HEK293 (cell line): ENCODE data around the gene NAV2.

ENCODE experiments used
- CTCF ChIA-PET: fragments of 350-600 bp; formaldehyde crosslinking; extraction: SDS; loops from one replicate; lab custom pipeline; 2021; ENCODE audit warnings: antibody characterized with exemption; lab: Yijun Ruan, JAX
- POLR2A ChIA-PET: fragments of 300-600 bp; formaldehyde crosslinking; extraction: SDS; loops from one replicate; lab custom pipeline; 2020; ENCODE audit warnings: antibody characterized with exemption, inconsistent platforms; lab: Yijun Ruan, JAX
- H3K27ac ChIP-seq: fragments of 200-500 bp; sonication (Bioruptor generic); 2 replicates; pipeline ENCODE4 v1.5.1; 2014; ENCODE audit warnings: low read depth, low read length, control low read depth, inconsistent platforms; ENCODE audit errors: extremely low read depth
- H3K36me3 ChIP-seq, 2 experiments: fragments of 200-500 bp in 1 of 2; sonication (Bioruptor generic) in 1 of 2; 1 replicate in 1 of 2; 2 replicates in 1 of 2; pipeline ENCODE4 v1.5.1; 2014 to 2017; ENCODE audit warnings: inconsistent platforms in 2 of 2, low read length in 2 of 2; ENCODE audit not compliant: control insufficient read depth in 2 of 2, insufficient read depth in 1 of 2
- H3K4me1 ChIP-seq: fragments of 200-500 bp; sonication (Bioruptor generic); 2 replicates; pipeline ENCODE4 v1.5.1; 2014; ENCODE audit warnings: mild to moderate bottlenecking, low read length, inconsistent platforms; ENCODE audit not compliant: control insufficient read depth, insufficient read depth
- H3K4me3 ChIP-seq: 2 replicates; pipeline ENCODE4 v1.5.1; 2011; ENCODE audit warnings: low read depth, mild to moderate bottlenecking, control low read depth, low read length, moderate library complexity
- H3K9me3 ChIP-seq: fragments of 200-500 bp; sonication (Bioruptor generic); 2 replicates; pipeline ENCODE4 v1.5.1; 2014; ENCODE audit warnings: low read depth, low read length, inconsistent platforms; ENCODE audit not compliant: control insufficient read depth, insufficient read depth
- GFI1B ChIP-seq: fragments of 450-650 bp; formaldehyde crosslinking; IDR thresholded peaks from 2 replicates; pipeline ENCODE4 v1.5.1; 2016; ENCODE audit warnings: missing biosample characterization, missing genetic modification characterization
- GLI2 ChIP-seq: fragments of 450-650 bp; formaldehyde crosslinking; IDR thresholded peaks from 2 replicates; pipeline ENCODE4; 2017; ENCODE audit warnings: missing biosample characterization, missing genetic modification characterization, low read depth, borderline replicate concordance
- KLF16 ChIP-seq: fragments of 450-650 bp; formaldehyde crosslinking; IDR thresholded peaks from 2 replicates; pipeline ENCODE4 v1.5.1; 2017; ENCODE audit warnings: missing biosample characterization, missing genetic modification characterization
- MZF1 ChIP-seq: fragments of 450-650 bp; formaldehyde crosslinking; IDR thresholded peaks from 2 replicates; pipeline ENCODE4 v1.5.1; 2017; ENCODE audit warnings: missing biosample characterization, missing genetic modification characterization, borderline replicate concordance
- PRDM1 ChIP-seq: fragments of 450-650 bp; formaldehyde crosslinking; IDR thresholded peaks from 2 replicates; pipeline ENCODE4; 2016; ENCODE audit warnings: missing biosample characterization, missing genetic modification characterization
- SP2 ChIP-seq: fragments of 450-650 bp; formaldehyde crosslinking; IDR thresholded peaks from 2 replicates; pipeline ENCODE4 v1.5.1; 2016; ENCODE audit warnings: missing biosample characterization, missing genetic modification characterization
- TRIM28 ChIP-seq: IDR thresholded peaks from 2 replicates; pipeline ENCODE4 v1.6.1; 2011; ENCODE audit warnings: low read length, control low read depth, borderline replicate concordance
- ZNF121 ChIP-seq: fragments of 450-650 bp; formaldehyde crosslinking; IDR thresholded peaks from 2 replicates; pipeline ENCODE4 v1.5.1; 2016; ENCODE audit warnings: missing biosample characterization, missing genetic modification characterization
- ZNF155 ChIP-seq: fragments of 450-650 bp; formaldehyde crosslinking; IDR thresholded peaks from 2 replicates; pipeline ENCODE4 v1.5.1; 2016; ENCODE audit warnings: missing biosample characterization, missing genetic modification characterization
- ZNF157 ChIP-seq: fragments of 450-650 bp; formaldehyde crosslinking; IDR thresholded peaks from 2 replicates; pipeline ENCODE4 v1.5.1; 2016; ENCODE audit warnings: missing biosample characterization, missing genetic modification characterization
- ZNF2 ChIP-seq: fragments of 450-650 bp; formaldehyde crosslinking; IDR thresholded peaks from 2 replicates; pipeline ENCODE4 v1.5.1; 2016; ENCODE audit warnings: missing biosample characterization, missing genetic modification characterization
- ZNF280C ChIP-seq: fragments of 450-650 bp; formaldehyde crosslinking; IDR thresholded peaks from 2 replicates; pipeline ENCODE4 v1.5.1; 2016; ENCODE audit warnings: missing biosample characterization, missing genetic modification characterization
- ZNF433 ChIP-seq: fragments of 450-650 bp; formaldehyde crosslinking; IDR thresholded peaks from 2 replicates; pipeline ENCODE4 v1.5.1; 2016; ENCODE audit warnings: missing biosample characterization, missing genetic modification characterization, low read depth
- ZNF473 ChIP-seq: fragments of 450-650 bp; formaldehyde crosslinking; IDR thresholded peaks from 2 replicates; pipeline ENCODE4 v1.5.1; 2017; ENCODE audit warnings: missing biosample characterization, missing genetic modification characterization
- ZNF560 ChIP-seq: fragments of 450-650 bp; formaldehyde crosslinking; IDR thresholded peaks from 2 replicates; pipeline ENCODE4 v1.5.1; 2017; ENCODE audit warnings: missing biosample characterization, missing genetic modification characterization, borderline replicate concordance
- ZNF654 ChIP-seq: fragments of 450-650 bp; formaldehyde crosslinking; IDR thresholded peaks from 2 replicates; pipeline ENCODE4 v1.5.1; 2016; ENCODE audit warnings: low read depth, missing biosample characterization, missing genetic modification characterization
- ZNF701 ChIP-seq: fragments of 450-650 bp; formaldehyde crosslinking; IDR thresholded peaks from 2 replicates; pipeline ENCODE4 v1.5.1; 2016; ENCODE audit warnings: missing biosample characterization, missing genetic modification characterization
- ZNF707 ChIP-seq: fragments of 450-650 bp; formaldehyde crosslinking; IDR thresholded peaks from 2 replicates; pipeline ENCODE4 v1.5.1; 2016; ENCODE audit warnings: missing biosample characterization, missing genetic modification characterization
- ZNF785 ChIP-seq: fragments of 450-650 bp; formaldehyde crosslinking; IDR thresholded peaks from 2 replicates; pipeline ENCODE4 v1.5.1; 2016; ENCODE audit warnings: missing biosample characterization, missing genetic modification characterization
- ZNF837 ChIP-seq: fragments of 450-650 bp; formaldehyde crosslinking; IDR thresholded peaks from 2 replicates; pipeline ENCODE4 v1.5.1; 2016; ENCODE audit warnings: missing biosample characterization, missing genetic modification characterization
- TF ChIP-seq, protein P1 (sequence below): fragments of 450-650 bp; formaldehyde crosslinking; IDR thresholded peaks from 2 replicates; pipeline ENCODE4 v1.5.1; 2016; ENCODE audit warnings: missing biosample characterization, missing genetic modification characterization, borderline replicate concordance

NAV2 gene

GRCh38 chr11:19832086-19832750 lies 119.6 kb downstream of the NAV2 start:
- ChIA-PET POLR2A (no interaction called here), CTCF (no interaction called here)
- Histone ChIP-seq H3K4me3 (no peak overlapping the region), H3K9me3 (no peaks in the 10 kb centered on the region), H3K36me3 (peaks cover 0 to 3% of the 10 kb centered on the region in 2 experiments; a peak in 1 of 3 replicates), H3K27ac (no peak overlapping the region), H3K4me1 (no peaks in the 10 kb centered on the region)
- TF ChIP-seq SP2 (no peak), ZNF280C (tag by site-specific recombination) (no peak), ZNF837 (tag by site-specific recombination) (no peak), GFI1B (tag by site-specific recombination) (no peak), ZNF654 (tag by site-specific recombination) (no peak), PRDM1 (tag by site-specific recombination) (no peak), ZNF2 (tag by site-specific recombination) (no peak), ZNF155 (tag by site-specific recombination) (no peak), ZNF707 (tag by site-specific recombination) (no peak)

DNA sequence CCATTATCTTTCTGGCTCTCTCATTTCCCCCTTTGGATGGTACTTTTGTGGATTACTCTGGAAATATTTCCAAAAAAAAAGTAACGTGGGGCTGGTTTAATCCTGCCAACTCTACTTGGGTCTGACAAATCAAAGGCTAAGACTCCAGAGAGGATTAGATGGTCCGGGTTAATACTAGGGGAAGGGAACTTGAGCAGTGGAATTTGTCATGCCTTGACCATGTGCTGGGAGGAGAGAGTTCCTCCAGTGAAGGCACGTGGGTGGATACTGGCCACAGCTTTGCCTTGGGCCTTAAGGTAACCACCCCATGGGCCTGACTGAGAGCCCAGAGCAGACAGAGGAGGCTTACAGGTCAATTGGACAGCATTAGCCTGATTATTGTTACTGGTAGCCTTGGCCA lies 120.3 kb downstream of the NAV2 start:
- CTCF ChIA-PET: no interaction called here
- no peaks in the 10 kb centered on the region for H3K4me1 ChIP-seq
- no peaks in the 10 kb centered on the region for H3K9me3 ChIP-seq
- H3K36me3 ChIP-seq: peaks cover 0 to 3% of the 10 kb centered on the region in 2 experiments; a peak in 1 of 3 replicates
- POLR2A ChIA-PET: no interaction called here
- H3K27ac ChIP-seq: no peak overlapping the region
- H3K4me3 ChIP-seq: no peak overlapping the region
- no peak for TF ChIP-seq GLI2
- TF ChIP-seq ZNF785 (tag by site-specific recombination): no peak
- no peak for TF ChIP-seq ZNF837 (tag by site-specific recombination)
- no peak for TF ChIP-seq ZNF473 (tag by site-specific recombination)
- TF ChIP-seq, protein P1, sequence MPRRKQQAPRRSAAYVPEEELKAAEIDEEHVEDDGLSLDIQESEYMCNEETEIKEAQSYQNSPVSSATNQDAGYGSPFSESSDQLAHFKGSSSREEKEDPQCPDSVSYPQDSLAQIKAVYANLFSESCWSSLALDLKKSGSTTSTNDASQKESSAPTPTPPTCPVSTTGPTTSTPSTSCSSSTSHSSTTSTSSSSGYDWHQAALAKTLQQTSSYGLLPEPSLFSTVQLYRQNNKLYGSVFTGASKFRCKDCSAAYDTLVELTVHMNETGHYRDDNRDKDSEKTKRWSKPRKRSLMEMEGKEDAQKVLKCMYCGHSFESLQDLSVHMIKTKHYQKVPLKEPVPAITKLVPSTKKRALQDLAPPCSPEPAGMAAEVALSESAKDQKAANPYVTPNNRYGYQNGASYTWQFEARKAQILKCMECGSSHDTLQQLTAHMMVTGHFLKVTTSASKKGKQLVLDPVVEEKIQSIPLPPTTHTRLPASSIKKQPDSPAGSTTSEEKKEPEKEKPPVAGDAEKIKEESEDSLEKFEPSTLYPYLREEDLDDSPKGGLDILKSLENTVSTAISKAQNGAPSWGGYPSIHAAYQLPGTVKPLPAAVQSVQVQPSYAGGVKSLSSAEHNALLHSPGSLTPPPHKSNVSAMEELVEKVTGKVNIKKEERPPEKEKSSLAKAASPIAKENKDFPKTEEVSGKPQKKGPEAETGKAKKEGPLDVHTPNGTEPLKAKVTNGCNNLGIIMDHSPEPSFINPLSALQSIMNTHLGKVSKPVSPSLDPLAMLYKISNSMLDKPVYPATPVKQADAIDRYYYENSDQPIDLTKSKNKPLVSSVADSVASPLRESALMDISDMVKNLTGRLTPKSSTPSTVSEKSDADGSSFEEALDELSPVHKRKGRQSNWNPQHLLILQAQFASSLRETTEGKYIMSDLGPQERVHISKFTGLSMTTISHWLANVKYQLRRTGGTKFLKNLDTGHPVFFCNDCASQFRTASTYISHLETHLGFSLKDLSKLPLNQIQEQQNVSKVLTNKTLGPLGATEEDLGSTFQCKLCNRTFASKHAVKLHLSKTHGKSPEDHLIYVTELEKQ (tag by site-specific recombination): no peak
- TF ChIP-seq ZNF157 (tag by site-specific recombination): no peak
- TF ChIP-seq ZNF433: no peak
- no peak for TF ChIP-seq ZNF121
- no peak for TF ChIP-seq ZNF701 (tag by site-specific recombination)
- no peak for TF ChIP-seq MZF1
- TF ChIP-seq ZNF560 (tag by site-specific recombination): no peak
- TF ChIP-seq TRIM28: no peak
- no peak for TF ChIP-seq KLF16 (tag by site-specific recombination)
